Neuronal stem cell (in vitro differentiated cells): Measurements from ENCODE around the gene ARMC2.

Source experiments
- DNase-seq: peaks from one replicate; pipeline ENCODE4 v3.0.0-alpha.2; 2013; ENCODE audit warnings: low spot score
- H2AFZ ChIP-seq: one replicate; pipeline ENCODE4 v1.6.1; 2013; ENCODE audit warnings: mild to moderate bottlenecking, low read length, inconsistent platforms
- H2AK5ac ChIP-seq: 2 replicates; pipeline ENCODE4 v1.6.1; 2013; ENCODE audit warnings: low read depth, mild to moderate bottlenecking, inconsistent platforms, low read length, moderate library complexity, mixed read lengths
- H2BK120ac ChIP-seq: 2 replicates; pipeline ENCODE4 v1.6.1; 2013; ENCODE audit warnings: low read depth, mild to moderate bottlenecking, inconsistent platforms, low read length, moderate library complexity, mixed read lengths
- H2BK12ac ChIP-seq: one replicate; pipeline ENCODE4 v1.6.1; 2013; ENCODE audit warnings: low read length, inconsistent platforms
- H2BK15ac ChIP-seq: 2 replicates; pipeline ENCODE4 v1.6.1; 2013; ENCODE audit warnings: mild to moderate bottlenecking, low read length, inconsistent platforms, mixed read lengths
- H2BK5ac ChIP-seq: one replicate; pipeline ENCODE4 v1.6.1; 2013; ENCODE audit warnings: inconsistent platforms, mild to moderate bottlenecking, low read length, moderate library complexity
- H3K14ac ChIP-seq: one replicate; pipeline ENCODE4 v1.6.1; 2013; ENCODE audit warnings: low read length, inconsistent platforms
- H3K18ac ChIP-seq: 2 replicates; pipeline ENCODE4 v1.6.1; 2013; ENCODE audit warnings: low read length, inconsistent platforms
- H3K23ac ChIP-seq: 2 replicates; pipeline ENCODE4 v1.6.1; 2013; ENCODE audit warnings: low read depth, mild to moderate bottlenecking, mixed read lengths, low read length, inconsistent platforms; ENCODE audit not compliant: poor library complexity
- H3K27ac ChIP-seq: replicated peaks from 3 replicates; pipeline ENCODE4 v1.5.1; 2013; ENCODE audit warnings: low read length, inconsistent platforms
- H3K27me3 ChIP-seq, 3 experiments: 2 replicates each; pipeline ENCODE4 v1.6.1; 2013; ENCODE audit warnings: low read length in 3 of 3, mild to moderate bottlenecking in 2 of 3, inconsistent platforms in 1 of 3, low read depth in 1 of 3, mixed read lengths in 1 of 3, moderate library complexity in 1 of 3; ENCODE audit not compliant: control insufficient read depth in 3 of 3, insufficient read depth in 3 of 3
- H3K36me3 ChIP-seq, 2 donors: replicated peaks in 1 of 2; 2 replicates each; pipeline ENCODE4 v1.6.1; 2013; ENCODE audit warnings: low read length in 2 of 2; ENCODE audit not compliant: control insufficient read depth in 2 of 2, insufficient read depth in 2 of 2
- H3K4ac ChIP-seq: 2 replicates; pipeline ENCODE4 v1.6.1; 2013; ENCODE audit warnings: inconsistent platforms, mild to moderate bottlenecking, low read length, moderate library complexity
- H3K4me1 ChIP-seq, 2 donors: 1 replicate in 1 of 2; 2 replicates in 1 of 2; pipeline ENCODE4 v1.6.1; 2013; ENCODE audit warnings: low read length in 2 of 2, low read depth in 1 of 2; ENCODE audit not compliant: control insufficient read depth in 2 of 2, insufficient read depth in 1 of 2
- H3K4me2 ChIP-seq: one replicate; pipeline ENCODE4 v1.6.1; 2013; ENCODE audit warnings: mild to moderate bottlenecking, low read length, inconsistent platforms; ENCODE audit not compliant: insufficient read depth, poor library complexity, severe bottlenecking
- H3K4me3 ChIP-seq, 2 donors: 2 replicates each; pipeline ENCODE4 v1.5.1; 2013; ENCODE audit warnings: low read length in 2 of 2, mild to moderate bottlenecking in 2 of 2, inconsistent platforms in 1 of 2, moderate library complexity in 1 of 2
- H3K79me1 ChIP-seq: one replicate; pipeline ENCODE4 v1.6.1; 2013; ENCODE audit warnings: low read depth, mild to moderate bottlenecking, inconsistent platforms, low read length, moderate library complexity
- H3K9ac ChIP-seq: one replicate; pipeline ENCODE4 v1.6.1; 2013; ENCODE audit warnings: mild to moderate bottlenecking, low read depth, low read length, inconsistent platforms; ENCODE audit not compliant: poor library complexity
- H3K9me3 ChIP-seq, 2 donors: replicated peaks in 1 of 2; 2 replicates each; pipeline versions ENCODE3 to v1.6.1; 2013; ENCODE audit warnings: low read length in 2 of 2, mild to moderate bottlenecking in 2 of 2, inconsistent platforms in 1 of 2, low read depth in 1 of 2, mixed read lengths in 1 of 2, moderate library complexity in 1 of 2; ENCODE audit not compliant: control insufficient read depth in 2 of 2, insufficient read depth in 1 of 2
- H4K8ac ChIP-seq: one replicate; pipeline ENCODE4 v1.6.1; 2013; ENCODE audit warnings: low read depth, mild to moderate bottlenecking, inconsistent platforms, low read length, moderate library complexity
- H4K91ac ChIP-seq: one replicate; pipeline ENCODE4 v1.6.1; 2013; ENCODE audit warnings: low read length, low read depth, mild to moderate bottlenecking, inconsistent platforms; ENCODE audit not compliant: poor library complexity
- WGBS, 2 donors: extraction: QIAGEN DNeasy Blood & Tissue Kit; methylation state at CpG; one replicate each; pipeline ENCODE4 v1.1.7; 2013; ENCODE audit warnings: missing lambda C conversion rate in 2 of 2, mixed read lengths in 1 of 2; ENCODE audit not compliant: insufficient read length in 2 of 2, insufficient replicate concordance in 1 of 2; ENCODE audit errors: extremely low coverage in 2 of 2; 5-methylcytosine and 5-hydroxymethylcytosine counted together

The ARMC2 gene

GRCh38 chr6:108903796-108904195, 55.6 kb downstream of the ARMC2 start:
- Histone ChIP-seq H2AFZ (no peak overlapping the region), H3K9ac (no peak overlapping the region), H4K8ac (no peak overlapping the region), H2AK5ac (no peak overlapping the region), H4K91ac (no peak overlapping the region), H3K4me1 (peaks cover 3 to 7% of the 10 kb centered on the region in 2 donors), H2BK12ac (no peak overlapping the region), H3K36me3 (no peaks in the 10 kb centered on the region), H3K27me3 (no peaks in the 10 kb centered on the region), H2BK5ac (no peak overlapping the region), H2BK15ac (no peak overlapping the region), H3K9me3 (peaks cover 0 to 2% of the 10 kb centered on the region in 2 donors), H3K4me2 (no peak overlapping the region), H3K14ac (no peak overlapping the region), H2BK120ac (no peak overlapping the region), H3K18ac (no peak overlapping the region), H3K27ac (no peak overlapping the region), H3K23ac (no peak overlapping the region), H3K79me1 (no peaks in the 10 kb centered on the region), H3K4ac (no peak overlapping the region), H3K4me3 (no peak overlapping the region)
- no CpG with 5 or more reads among the region's 1 CpG for WGBS, 2 donors
- no peak for DNase-seq

- no peak overlapping the region for H3K14ac ChIP-seq
- no peak overlapping the region for H2AFZ ChIP-seq
- no peak overlapping the region for H3K23ac ChIP-seq
- H2BK120ac ChIP-seq: no peak overlapping the region
- H3K27ac ChIP-seq: no peak overlapping the region
- no peak overlapping the region for H3K4me2 ChIP-seq
- no peaks in the 10 kb centered on the region for H3K36me3 ChIP-seq
- WGBS, 2 donors: no CpG with 5 or more reads among the region's 3 CpGs
- H2AK5ac ChIP-seq: no peak overlapping the region
- H3K9ac ChIP-seq: no peak overlapping the region
- no peak overlapping the region for H2BK12ac ChIP-seq
- peaks cover 3 to 7% of the 10 kb centered on the region in 2 donors for H3K4me1 ChIP-seq
- no peak for DNase-seq
- no peak overlapping the region for H3K4me3 ChIP-seq
- no peak overlapping the region for H3K18ac ChIP-seq
- H3K27me3 ChIP-seq: no peaks in the 10 kb centered on the region
- no peak overlapping the region for H2BK15ac ChIP-seq
- no peak overlapping the region for H4K91ac ChIP-seq
- H3K79me1 ChIP-seq: no peaks in the 10 kb centered on the region
- no peak overlapping the region for H2BK5ac ChIP-seq
- H3K9me3 ChIP-seq: peaks cover 0 to 2% of the 10 kb centered on the region in 2 donors
- no peak overlapping the region for H3K4ac ChIP-seq
- H4K8ac ChIP-seq: no peak overlapping the region
Measured at GRCh38 chr6:108904741-108905140, 56.5 kb downstream of the ARMC2 start.

GRCh38 chr6:108914235-108915022, 66.2 kb downstream of the ARMC2 start:
- DNase-seq: no peak
- H3K4me3 ChIP-seq: no peak overlapping the region
- H3K23ac ChIP-seq: no peak overlapping the region
- H4K91ac ChIP-seq: no peak overlapping the region
- no peak overlapping the region for H3K27ac ChIP-seq
- H3K36me3 ChIP-seq: no peaks in the 10 kb centered on the region
- H2BK15ac ChIP-seq: no peak overlapping the region
- no peak overlapping the region for H2BK5ac ChIP-seq
- WGBS, 2 donors: no CpG with 5 or more reads among the region's 4 CpGs
- H3K79me1 ChIP-seq: no peaks in the 10 kb centered on the region
- H4K8ac ChIP-seq: no peak overlapping the region
- H3K9ac ChIP-seq: no peak overlapping the region
- no peak overlapping the region for H3K4me2 ChIP-seq
- peaks cover 0 to 5% of the 10 kb centered on the region in 2 donors for H3K4me1 ChIP-seq
- H3K27me3 ChIP-seq: no peaks in the 10 kb centered on the region
- H3K18ac ChIP-seq: no peak overlapping the region
- no peak overlapping the region for H3K14ac ChIP-seq
- no peak overlapping the region for H2BK12ac ChIP-seq
- peak overlapping the region; percentile 3 for H2AFZ ChIP-seq
- H3K4ac ChIP-seq: no peak overlapping the region
- no peak overlapping the region for H2AK5ac ChIP-seq
- no peak overlapping the region for H2BK120ac ChIP-seq
- H3K9me3 ChIP-seq: no peaks in the 10 kb centered on the region

GRCh38 chr6:108915258-108915657, 67.0 kb downstream of the ARMC2 start:
- H3K4me3 ChIP-seq: no peak overlapping the region
- H2BK15ac ChIP-seq: no peak overlapping the region
- H3K23ac ChIP-seq: no peak overlapping the region
- H2BK12ac ChIP-seq: no peak overlapping the region
- H2AK5ac ChIP-seq: no peak overlapping the region
- no peak overlapping the region for H3K9ac ChIP-seq
- no peak overlapping the region for H2BK120ac ChIP-seq
- H4K91ac ChIP-seq: no peak overlapping the region
- no peaks in the 10 kb centered on the region for H3K36me3 ChIP-seq
- no CpG with 5 or more reads among the region's 5 CpGs for WGBS, 2 donors
- no peak overlapping the region for H3K14ac ChIP-seq
- no peak overlapping the region for H3K27ac ChIP-seq
- no peak overlapping the region for H4K8ac ChIP-seq
- no peak overlapping the region for H2BK5ac ChIP-seq
- no peaks in the 10 kb centered on the region for H3K9me3 ChIP-seq
- no peak for DNase-seq
- H3K18ac ChIP-seq: no peak overlapping the region
- H3K4ac ChIP-seq: no peak overlapping the region
- no peaks in the 10 kb centered on the region for H3K79me1 ChIP-seq
- peaks cover 0 to 5% of the 10 kb centered on the region in 2 donors for H3K4me1 ChIP-seq
- H3K4me2 ChIP-seq: no peak overlapping the region
- no peaks in the 10 kb centered on the region for H3K27me3 ChIP-seq
- H2AFZ ChIP-seq: no peak overlapping the region
